ENCODE measurements around the gene ZNF18. TPM values are rescaled to one million over a fixed set of nuclear protein-coding genes. Genes with fewer than 3 reads are reported as not detected.

Gene ZNF18, protein sequence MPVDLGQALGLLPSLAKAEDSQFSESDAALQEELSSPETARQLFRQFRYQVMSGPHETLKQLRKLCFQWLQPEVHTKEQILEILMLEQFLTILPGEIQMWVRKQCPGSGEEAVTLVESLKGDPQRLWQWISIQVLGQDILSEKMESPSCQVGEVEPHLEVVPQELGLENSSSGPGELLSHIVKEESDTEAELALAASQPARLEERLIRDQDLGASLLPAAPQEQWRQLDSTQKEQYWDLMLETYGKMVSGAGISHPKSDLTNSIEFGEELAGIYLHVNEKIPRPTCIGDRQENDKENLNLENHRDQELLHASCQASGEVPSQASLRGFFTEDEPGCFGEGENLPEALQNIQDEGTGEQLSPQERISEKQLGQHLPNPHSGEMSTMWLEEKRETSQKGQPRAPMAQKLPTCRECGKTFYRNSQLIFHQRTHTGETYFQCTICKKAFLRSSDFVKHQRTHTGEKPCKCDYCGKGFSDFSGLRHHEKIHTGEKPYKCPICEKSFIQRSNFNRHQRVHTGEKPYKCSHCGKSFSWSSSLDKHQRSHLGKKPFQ
- total RNA-seq: 17.0 TPM

GRCh38 chr17:11997147-11997971 lies at the start of gene ZNF18:
Gene ZNF18, minus strand, starts transcription at chr17:11997475. Its CDS starts 4,646 bp downstream, at chr17:11992829.

GRCh38 chr17:12020642-12021622 lies 23.7 kb upstream of the ZNF18 start, which contains the start of gene MAP2K4:
Gene MAP2K4, plus strand, starts transcription at chr17:12020877. Its CDS starts 10 bp downstream, at chr17:12020887.

Other genes with a start within 250 kb of the ZNF18 start
- 65.6 TPM for gene MAP2K4, start 23.4 kb upstream of the ZNF18 start, total RNA-seq